IMR-90 (cell line): Measurements from ENCODE around the gene UXS1.

ENCODE experiments used
- BHLHE40 ChIP-seq: fragments of 150-350 bp; IDR thresholded peaks from 2 replicates; pipeline ENCODE4 v1.6.1; 2016; ENCODE audit warnings: mild to moderate bottlenecking, low read depth, low read length
- CTCF ChIP-seq: conservative IDR thresholded peaks from 2 replicates; pipeline ENCODE4 v1.5.1; 2012; ENCODE audit warnings: mild to moderate bottlenecking, low read depth, low read length, improper control_type of control experiment
- FOS ChIP-seq: fragments of 150-350 bp; IDR thresholded peaks from 2 replicates; pipeline ENCODE4 v1.6.1; 2016; ENCODE audit warnings: low read depth, low read length
- MAFK ChIP-seq: IDR thresholded peaks from 2 replicates; pipeline ENCODE4 v1.6.1; 2012; ENCODE audit warnings: low read depth, low read length, improper control_type of control experiment
- RAD21 ChIP-seq: IDR thresholded peaks from 2 replicates; pipeline ENCODE4 v1.6.1; 2012; ENCODE audit warnings: low read length, improper control_type of control experiment
- RCOR1 ChIP-seq: IDR thresholded peaks from 2 replicates; pipeline ENCODE4 v1.6.1; 2012; ENCODE audit warnings: mild to moderate bottlenecking, low read length, improper control_type of control experiment; ENCODE audit not compliant: insufficient replicate concordance
- RFX5 ChIP-seq: IDR thresholded peaks from 2 replicates; pipeline ENCODE4 v1.8.0; 2012; ENCODE audit warnings: low read depth, mild to moderate bottlenecking, low read length, moderate library complexity
- SMC3 ChIP-seq: fragments of 150-350 bp; IDR thresholded peaks from 2 replicates; pipeline ENCODE4 v1.6.1; 2016; ENCODE audit warnings: low read depth, mild to moderate bottlenecking, antibody characterized with exemption, low read length, moderate library complexity
- USF2 ChIP-seq: fragments of 150-350 bp; IDR thresholded peaks from 2 replicates; pipeline ENCODE4 v1.6.1; 2017; ENCODE audit warnings: mild to moderate bottlenecking, antibody characterized with exemption, low read length, low read depth

GRCh38 chr2:106219813-106220212, 25.7 kb upstream of the UXS1 start:
- no peak for TF ChIP-seq CTCF
- TF ChIP-seq RAD21 = no peak
- TF ChIP-seq SMC3 = no peak
- TF ChIP-seq USF2 = no peak
- no peak for TF ChIP-seq RCOR1
- no peak for TF ChIP-seq MAFK
- no peak for TF ChIP-seq BHLHE40
- TF ChIP-seq FOS = no peak
- no peak for TF ChIP-seq RFX5
